GM19455 (cell line): ENCODE results near the gene GPX4.

Experiments
- ATAC-seq: cut with Tn5 transposase; IDR thresholded peaks from one replicate; pipeline ENCODE4 v1.9.1; 2021; ENCODE audit not compliant: unreplicated experiment

The GPX4 gene, protein sequence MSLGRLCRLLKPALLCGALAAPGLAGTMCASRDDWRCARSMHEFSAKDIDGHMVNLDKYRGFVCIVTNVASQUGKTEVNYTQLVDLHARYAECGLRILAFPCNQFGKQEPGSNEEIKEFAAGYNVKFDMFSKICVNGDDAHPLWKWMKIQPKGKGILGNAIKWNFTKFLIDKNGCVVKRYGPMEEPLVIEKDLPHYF

DNA sequence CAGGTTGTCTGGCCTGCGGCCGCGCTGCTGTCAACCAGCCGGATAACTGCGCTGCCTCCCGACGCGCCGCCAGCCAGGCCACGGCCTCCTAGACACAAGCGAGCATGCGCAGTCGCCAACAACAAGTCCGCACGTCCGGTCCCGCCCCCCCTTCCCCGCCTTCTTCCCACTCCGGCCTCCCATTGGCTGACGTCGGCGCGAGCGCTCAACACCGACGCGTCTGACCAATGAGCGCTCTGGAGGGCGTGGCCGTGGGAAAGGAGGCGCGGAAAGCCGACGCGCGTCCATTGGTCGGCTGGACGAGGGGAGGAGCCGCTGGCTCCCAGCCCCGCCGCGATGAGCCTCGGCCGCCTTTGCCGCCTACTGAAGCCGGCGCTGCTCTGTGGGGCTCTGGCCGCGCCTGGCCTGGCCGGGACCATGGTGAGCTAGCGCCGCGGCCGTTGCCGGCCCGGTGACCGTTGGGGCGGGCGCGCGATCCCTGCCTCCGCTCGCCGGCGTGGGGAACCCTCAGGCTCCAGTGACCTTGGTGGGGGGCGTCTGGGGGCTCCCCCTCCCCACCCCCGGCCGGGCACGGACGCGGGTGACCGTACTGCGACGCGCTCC, at the start of gene GPX4:
TSS of gene GPX4 (plus strand) at position 287 of the 603 bp plus-strand sequence. CDS start at position 337, 50 bp downstream.
- peak; percentile 62 for ATAC-seq

DNA sequence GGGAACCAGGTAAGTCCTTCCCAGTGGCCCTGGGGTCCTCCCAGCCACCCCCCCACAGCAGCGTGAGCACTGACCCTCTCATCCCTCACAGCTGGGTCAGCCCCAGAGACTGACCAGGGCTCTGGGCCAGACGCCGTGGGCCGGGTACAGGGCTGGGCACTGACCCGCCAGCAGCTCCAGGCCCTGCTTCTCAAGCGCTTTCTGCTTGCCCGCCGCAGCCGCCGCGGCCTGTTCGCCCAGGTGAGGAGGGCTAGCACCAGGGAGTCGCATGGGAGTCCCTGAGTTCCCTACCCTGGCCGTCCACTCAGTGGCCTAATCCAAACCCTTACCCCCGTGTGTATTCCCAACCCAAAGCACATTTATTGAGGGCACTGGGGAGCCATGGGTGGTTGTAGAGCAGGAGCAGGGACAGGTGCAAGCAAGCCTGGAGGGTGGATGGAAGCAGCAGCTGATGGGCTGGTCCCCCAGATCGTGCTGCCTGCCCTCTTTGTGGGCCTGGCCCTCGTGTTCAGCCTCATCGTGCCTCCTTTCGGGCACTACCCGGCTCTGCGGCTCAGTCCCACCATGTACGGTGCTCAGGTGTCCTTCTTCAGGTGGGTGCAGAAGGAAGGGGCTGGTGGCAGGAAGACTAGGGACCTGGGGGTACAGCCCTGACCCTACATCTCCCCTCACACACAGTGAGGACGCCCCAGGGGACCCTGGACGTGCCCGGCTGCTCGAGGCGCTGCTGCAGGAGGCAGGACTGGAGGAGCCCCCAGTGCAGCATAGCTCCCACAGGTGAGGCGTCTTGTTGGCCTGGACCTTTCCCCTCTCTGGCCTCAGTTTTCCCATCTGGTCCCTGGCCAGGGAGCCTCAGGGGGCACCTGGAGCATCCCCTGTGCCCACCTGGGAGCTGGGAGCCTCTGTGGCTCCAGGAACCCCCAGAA, 49.4 kb upstream of the GPX4 start:
- ATAC-seq, result no peak

DNA sequence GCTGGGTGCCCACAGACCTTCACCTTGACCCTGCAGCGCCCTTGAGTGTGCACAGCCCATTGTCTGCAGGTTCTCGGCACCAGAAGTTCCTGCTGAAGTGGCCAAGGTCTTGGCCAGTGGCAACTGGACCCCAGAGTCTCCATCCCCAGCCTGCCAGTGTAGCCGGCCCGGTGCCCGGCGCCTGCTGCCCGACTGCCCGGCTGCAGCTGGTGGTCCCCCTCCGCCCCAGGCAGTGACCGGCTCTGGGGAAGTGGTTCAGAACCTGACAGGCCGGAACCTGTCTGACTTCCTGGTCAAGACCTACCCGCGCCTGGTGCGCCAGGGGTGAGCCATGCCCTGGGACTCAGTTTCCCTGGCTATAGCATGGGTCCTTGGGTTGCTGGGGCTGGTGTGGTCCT, 48.8 kb upstream of the GPX4 start:
- no peak for ATAC-seq

DNA sequence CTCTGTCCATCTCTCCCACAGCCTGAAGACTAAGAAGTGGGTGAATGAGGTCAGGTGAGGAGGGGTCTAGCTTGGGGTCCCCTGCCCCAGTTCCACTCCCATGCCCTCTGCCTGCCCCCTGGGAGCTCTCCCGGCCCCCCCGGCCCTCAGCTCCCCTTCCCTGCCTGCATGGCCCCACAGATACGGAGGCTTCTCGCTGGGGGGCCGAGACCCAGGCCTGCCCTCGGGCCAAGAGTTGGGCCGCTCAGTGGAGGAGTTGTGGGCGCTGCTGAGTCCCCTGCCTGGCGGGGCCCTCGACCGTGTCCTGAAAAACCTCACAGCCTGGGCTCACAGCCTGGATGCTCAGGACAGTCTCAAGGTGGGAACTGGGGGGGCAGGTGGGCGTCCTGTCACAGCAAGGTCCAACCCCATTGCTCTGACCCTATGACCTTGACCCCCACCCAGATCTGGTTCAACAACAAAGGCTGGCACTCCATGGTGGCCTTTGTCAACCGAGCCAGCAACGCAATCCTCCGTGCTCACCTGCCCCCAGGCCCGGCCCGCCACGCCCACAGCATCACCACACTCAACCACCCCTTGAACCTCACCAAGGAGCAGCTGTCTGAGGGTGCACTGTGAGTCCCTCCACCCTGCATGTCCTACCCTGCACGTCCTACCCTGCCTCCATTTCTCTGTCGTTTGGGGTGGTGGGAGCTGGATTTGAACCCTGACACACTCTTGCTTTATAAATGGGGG, 47.7 kb upstream of the GPX4 start:
- no peak for ATAC-seq

DNA sequence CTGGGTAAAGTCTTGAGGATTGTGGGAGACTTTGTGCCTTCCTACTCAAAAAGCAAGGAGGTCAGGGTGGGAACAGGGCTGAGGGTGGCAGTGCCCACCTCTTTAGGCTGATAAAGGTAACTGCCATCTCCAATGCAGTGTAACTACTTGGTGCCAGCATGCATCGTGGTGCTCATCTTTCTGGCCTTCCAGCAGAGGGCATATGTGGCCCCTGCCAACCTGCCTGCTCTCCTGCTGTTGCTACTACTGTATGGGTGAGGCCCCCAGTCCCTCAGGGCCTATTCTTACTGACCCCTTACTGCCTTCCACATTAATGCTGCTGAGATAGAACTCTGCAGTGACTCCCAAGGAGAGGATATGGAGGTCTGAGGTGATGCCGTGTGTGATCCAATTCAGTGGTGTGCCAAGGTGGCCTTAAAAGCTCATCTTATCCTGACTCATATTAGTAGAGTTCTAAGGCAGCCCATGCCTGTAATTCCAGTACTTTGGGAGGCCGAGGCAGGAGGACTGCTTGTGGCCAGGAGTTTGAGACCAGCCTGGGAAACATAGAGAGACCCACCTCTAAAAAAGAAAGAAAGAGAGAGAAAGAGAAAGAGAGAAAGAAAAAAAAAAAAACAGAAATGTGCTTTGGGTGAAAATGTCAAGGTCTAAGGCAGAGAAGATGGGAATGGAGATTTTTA, 46.5 kb upstream of the GPX4 start:
- no peak for ATAC-seq

DNA sequence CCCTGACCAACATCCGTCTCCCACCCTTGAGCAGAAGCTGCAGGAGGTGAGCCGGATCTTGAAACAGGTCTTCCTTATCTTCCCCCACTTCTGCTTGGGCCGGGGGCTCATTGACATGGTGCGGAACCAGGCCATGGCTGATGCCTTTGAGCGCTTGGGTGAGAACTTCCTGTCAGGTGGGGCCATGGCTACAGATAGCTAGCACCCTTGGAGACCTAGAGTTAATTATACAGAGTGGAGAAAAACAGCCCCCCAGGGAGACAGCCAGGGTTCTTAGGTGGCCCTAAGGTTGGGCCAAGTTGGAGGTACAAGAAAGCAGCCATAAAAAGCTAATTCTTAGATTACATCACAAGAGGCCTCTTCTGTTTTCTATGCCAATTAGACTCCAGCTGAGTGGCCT, 45.7 kb upstream of the GPX4 start:
- ATAC-seq, result no peak

DNA sequence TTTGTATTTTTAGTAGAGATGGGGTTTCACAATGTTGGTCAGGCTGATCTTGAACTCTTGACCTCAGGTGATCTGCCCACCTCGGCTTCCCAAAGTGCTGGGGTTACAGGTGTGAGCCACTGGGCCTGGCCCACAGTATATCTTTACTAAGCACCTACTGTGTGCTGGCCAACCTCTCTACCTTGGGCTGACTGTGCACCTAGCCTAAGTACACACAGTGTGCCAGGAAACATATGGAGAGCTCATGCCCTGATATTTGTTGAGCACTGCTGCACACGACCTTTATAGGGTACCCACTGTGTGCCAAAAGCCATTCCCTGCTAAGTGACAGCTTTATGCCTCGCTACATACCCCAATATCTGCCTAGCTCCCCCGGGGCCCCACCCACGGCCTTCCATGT, 43.1 kb upstream of the GPX4 start:
- ATAC-seq, result no peak

DNA sequence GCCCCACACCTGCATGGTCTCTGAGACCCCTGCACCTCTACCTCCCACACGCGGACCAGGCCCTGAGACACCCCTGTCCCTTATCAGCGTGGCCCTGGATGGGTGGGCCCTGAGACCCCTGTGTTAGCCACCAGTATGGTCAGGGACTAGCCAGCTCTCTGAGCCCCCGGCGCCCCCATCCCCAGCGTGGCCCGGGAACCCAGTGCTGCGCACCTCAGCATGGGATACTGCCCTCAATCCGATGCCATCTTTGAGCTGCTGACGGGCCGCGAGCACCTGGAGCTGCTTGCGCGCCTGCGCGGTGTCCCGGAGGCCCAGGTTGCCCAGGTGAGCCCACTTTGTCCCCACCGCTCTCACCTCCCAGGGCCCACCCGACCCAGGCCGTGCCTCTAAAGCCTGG, 41.8 kb upstream of the GPX4 start:
- ATAC-seq, result no peak

DNA sequence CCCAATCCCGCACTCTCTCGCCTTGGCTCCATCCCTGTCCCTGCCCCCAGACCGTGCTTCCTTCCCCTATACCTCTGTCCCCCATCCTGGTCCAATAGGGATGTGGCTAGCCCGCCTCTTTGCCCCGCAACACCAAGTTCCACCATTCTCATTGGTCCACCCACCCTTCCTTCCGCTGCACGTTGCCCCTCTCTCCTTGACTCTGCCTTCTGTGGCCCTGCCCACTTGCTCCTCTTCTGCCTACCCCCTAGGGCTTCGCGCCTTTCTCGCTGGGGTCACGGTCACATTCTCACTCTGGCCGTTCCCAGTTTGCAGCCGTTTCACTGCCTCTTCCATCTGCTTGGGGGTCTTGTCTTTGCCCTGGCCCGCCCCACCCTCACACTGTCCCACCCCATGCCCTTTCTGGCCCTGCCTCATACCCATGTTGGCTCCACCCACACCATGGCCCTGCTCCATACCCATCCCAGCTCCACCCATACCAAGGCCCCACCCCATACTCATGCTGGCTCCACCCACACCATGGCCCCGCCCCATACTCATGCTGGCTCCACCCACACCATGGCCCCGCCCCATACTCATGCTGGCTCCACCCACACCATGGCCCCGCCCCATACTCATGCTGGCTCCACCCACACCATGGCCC, 41.3 kb upstream of the GPX4 start:
- ATAC-seq, result no peak

DNA sequence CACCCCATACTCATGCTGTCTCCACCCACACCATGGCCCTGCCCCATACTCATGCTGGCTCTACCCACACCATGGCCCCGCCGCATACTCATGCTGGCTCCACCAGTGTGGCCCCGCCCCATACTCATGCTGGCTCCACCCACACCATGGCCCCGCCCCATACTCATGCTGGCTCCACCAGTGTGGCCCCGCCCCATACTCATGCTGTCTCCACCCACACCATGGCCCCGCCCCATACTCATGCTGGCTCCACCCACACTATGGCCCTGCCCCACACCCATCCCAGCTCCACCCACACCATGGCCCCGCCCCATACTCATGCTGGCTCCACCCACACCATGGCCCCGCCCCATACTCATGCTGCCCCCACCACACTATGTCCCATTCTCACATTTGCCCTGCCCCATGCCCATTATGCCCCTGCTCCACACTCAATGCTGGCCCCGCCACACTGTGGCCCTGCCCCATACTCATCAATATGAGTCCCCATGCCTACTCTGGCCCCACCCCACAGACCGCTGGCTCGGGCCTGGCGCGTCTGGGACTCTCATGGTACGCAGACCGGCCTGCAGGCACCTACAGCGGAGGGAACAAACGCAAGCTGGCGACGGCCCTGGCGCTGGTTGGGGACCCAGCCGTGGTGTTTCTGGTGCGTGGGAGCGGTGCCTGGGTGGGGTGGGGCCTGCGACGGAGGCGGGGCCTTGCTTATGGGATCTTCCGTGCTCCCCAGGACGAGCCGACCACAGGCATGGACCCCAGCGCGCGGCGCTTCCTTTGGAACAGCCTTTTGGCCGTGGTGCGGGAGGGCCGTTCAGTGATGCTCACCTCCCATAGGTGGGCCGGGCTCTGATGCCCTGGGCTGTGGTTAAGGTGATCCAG, 40.5 kb upstream of the GPX4 start:
- ATAC-seq, result no peak

DNA sequence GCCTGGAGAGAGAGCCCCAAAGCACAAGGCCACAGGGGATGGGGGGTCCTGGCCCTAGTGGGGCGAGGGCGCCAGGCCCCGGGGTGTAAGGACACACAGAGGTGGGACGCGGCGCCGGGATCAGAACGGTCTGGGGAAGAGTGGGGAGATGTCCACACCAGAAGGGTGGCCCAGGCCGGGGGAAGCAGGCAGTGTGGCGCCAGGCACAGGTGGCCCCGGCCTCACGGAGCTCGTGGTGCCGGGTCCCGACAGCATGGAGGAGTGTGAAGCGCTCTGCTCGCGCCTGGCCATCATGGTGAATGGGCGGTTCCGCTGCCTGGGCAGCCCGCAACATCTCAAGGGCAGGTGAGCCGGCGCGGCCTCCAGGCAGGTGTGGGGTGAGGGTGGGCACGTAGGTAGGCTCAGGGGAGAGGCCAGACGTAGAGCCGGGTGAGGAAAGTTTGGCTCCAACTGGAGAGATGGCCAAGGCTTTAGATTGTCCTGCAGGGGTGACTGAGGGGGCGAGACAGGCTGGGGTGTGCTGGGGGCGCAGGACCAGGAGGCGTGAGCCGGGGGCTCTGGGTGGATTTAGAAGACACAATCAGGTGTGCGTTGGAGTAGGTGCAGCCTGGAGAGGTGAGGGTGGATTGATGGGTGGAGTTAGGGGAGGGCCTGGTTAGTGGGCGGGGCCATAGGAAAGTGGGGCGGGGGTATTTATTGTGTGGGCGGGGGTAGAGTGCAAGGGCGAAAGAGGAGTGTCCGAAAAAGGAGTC, 39.7 kb upstream of the GPX4 start:
- no peak for ATAC-seq

DNA sequence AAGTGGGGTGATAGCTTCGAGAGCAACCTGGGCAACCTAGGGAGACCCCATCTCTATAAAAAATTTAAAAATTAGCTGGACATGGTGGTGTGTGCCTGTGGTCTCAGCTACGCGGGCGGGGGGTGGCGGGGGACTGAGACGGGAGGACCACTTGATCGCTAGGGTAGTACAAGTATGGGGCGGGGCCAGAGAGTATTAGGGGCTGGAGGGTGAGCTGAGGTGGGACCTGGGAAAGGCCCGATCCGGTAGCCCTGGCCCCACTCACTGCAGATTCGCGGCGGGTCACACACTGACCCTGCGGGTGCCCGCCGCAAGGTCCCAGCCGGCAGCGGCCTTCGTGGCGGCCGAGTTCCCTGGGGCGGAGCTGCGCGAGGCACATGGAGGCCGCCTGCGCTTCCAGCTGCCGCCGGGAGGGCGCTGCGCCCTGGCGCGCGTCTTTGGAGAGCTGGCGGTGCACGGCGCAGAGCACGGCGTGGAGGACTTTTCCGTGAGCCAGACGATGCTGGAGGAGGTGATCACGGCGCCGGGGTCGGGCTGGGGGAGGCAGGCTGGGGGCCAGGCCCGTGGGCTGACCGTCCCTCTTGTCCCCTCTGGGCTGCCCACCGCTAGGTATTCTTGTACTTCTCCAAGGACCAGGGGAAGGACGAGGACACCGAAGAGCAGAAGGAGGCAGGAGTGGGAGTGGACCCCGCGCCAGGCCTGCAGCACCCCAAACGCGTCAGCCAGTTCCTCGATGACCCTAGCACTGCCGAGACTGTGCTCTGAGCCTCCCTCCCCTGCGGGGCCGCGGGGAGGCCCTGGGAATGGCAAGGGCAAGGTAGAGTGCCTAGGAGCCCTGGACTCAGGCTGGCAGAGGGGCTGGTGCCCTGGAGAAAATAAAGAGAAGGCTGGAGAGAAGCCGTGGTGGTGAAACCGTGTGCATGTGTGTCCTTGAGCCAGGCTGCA, 38.9 kb upstream of the GPX4 start:
- no peak for ATAC-seq

DNA sequence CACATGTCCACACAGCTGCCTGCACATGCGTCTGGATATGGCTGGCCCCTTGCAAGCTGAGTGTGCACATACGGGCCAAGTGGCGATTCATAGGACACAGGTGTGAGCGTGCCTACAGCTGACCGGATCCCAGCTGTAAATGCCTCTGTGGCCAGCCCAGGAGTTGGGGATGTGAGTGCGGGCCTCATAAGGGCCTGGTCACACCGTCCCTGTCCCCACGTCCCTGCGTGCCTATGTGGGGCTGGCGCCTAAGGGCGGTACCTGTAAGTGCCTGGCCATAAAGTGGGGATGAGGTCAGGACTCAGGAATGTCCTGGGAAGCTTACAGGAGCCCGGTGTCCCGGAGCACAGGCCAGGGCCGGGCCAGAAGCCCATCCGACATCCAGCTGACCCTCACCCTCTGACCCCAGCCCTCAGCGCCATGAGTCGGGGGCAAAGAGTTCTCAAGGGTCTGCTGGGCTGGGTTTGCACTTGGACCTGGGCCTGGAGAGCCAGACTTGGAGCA, 38.1 kb upstream of the GPX4 start:
- ATAC-seq, result no peak

DNA sequence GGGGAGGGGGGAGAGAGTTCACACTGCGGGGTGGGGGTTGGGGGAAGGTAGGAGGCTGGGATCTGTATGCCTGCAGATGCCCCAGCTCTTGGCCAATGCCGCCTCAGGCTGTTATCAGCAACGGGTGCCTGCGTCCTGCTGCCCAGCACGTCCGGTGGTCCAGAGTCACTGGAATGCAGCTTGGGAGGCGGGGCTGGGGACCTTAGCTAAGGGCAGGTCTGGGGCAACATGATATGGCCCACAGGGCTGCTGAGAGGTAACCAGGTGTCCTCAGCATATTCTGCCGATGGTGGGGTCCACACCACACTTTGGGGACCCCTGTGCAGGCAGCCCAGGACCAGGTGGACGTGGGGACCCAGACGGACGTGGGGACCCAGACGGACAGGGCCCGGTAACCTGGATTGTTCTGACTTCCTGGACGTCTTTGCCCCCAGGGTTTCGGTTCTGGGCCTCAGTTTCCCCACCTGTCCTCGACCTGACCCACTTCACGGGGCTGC, 37.5 kb upstream of the GPX4 start:
- ATAC-seq, result no peak

DNA sequence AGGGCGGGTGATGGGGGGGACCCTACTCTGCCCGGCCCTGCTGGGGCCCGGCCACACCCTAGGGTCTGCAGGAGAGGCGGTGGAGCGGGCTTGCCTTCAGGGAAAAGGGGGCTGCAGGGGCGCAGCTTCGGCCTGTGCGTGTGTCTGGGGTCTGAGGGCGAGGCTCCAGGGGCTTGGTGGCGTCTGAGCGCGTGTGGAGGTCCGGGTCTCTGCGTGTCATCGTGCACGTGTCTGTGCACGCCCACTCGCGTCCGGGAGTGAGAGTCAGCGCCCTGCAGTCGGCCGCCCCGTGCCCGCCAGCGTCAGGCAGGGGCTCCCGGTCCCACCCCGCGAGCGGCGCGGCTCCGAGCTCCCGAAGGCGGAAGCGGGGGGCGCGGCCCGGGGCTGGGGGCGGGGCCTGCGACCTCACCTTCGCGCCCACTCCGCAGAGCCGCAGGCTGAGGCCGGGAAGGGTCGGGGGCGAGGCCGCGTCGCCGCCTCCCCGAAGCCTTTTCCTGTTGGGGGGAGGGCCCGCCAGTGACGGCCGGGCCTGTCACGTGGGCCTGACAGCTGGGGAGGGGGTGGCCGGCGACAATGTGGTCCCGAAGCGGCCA, 37.0 kb upstream of the GPX4 start, which contains the start of gene ARHGAP45:
TSS of gene ARHGAP45 (plus strand) at position 420 of the 593 bp plus-strand sequence. CDS start 239 bp downstream, outside the sequence.
- no peak for ATAC-seq

DNA sequence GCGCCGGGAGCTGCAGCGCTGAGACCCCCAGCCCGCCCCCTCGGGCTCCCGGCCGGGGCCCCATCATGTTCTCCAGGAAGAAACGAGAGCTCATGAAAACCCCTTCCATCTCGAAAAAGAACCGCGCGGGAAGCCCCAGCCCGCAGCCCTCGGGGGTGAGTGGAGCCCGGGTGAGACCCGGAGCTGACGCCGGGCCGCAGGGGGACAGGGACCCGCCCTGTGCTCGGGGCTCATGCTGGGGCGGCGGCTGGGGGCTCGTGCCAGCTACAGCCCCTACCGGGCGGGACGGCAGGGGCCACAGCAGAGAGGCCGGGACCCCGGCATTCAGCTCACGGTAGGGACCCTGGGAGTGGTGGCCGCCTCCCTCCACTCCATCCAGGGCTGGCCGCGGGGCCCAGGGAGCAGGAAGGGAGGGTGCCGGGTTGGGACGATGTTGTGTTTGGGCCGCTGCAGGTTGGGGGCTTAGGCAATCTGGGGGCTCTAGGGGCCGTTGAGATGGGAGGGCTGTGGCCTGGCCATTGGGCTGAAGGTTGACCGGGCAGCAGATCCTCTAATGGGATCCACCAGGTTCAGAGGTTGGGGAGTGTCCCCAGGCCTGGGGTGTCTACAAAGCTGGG, 36.3 kb upstream of the GPX4 start:
- no peak for ATAC-seq
